Measurements from ENCODE around the gene CCDC74B.

- no peak for TF ChIP-seq CTCF (IDR thresholded peaks at IDR 0.05)
- no peak for TF ChIP-seq POLR2AphosphoS5 (IDR thresholded peaks at IDR 0.05; ENCODE audit: insufficient read depth in 1 of 2, low read depth in 1 of 2)
- no peak for TF ChIP-seq POLR2A (IDR thresholded peaks at IDR 0.05)
Observed at GRCh38 chr2:130169896-130170295, 25.0 kb upstream of the CCDC74B start.

All from vagina (tissue), 2 donors.